OCI-LY3 (cell line): ENCODE results near the gene QRICH1.

ENCODE experiments used
- H2AFZ ChIP-seq: fragments of 200-600, 300-600 bp; shearing (Covaris generic); 2 replicates; pipeline ENCODE4 v1.6.0; 2014; ENCODE audit warnings: antibody characterized with exemption, low read depth, low read length
- H3K27ac ChIP-seq: fragments of 200-600, 300-600 bp; sonication (generic); 2 replicates; pipeline ENCODE4 v1.5.1; 2014; ENCODE audit warnings: mild to moderate bottlenecking, low read length, moderate library complexity, mixed read lengths
- H3K27me3 ChIP-seq: fragments of 200-600, 300-600 bp; sonication (generic); 2 replicates; pipeline ENCODE4 v1.6.1; 2014; ENCODE audit warnings: low read depth, low read length, mixed read lengths
- H3K36me3 ChIP-seq: fragments of 200-600, 300-600 bp; sonication (generic); replicated peaks from 2 replicates; pipeline ENCODE3; 2014; ENCODE audit warnings: low read depth, low read length, mixed read lengths
- H3K4me1 ChIP-seq: fragments of 300-600, 200-600 bp; sonication (generic); 2 replicates; pipeline ENCODE4 v1.6.1; 2014; ENCODE audit warnings: low read length, mixed read lengths
- H3K4me2 ChIP-seq: fragments of 200-600, 300-600 bp; sonication (generic); 2 replicates; pipeline ENCODE4 v1.6.1; 2014; ENCODE audit warnings: low read length, mixed read lengths
- H3K4me3 ChIP-seq: fragments of 300-600, 200-600 bp; sonication (generic); 2 replicates; pipeline ENCODE4 v1.5.1; 2014; ENCODE audit warnings: antibody characterized with exemption, mild to moderate bottlenecking, low read length, moderate library complexity
- H3K79me2 ChIP-seq: fragments of 300-600, 200-600 bp; shearing (Covaris generic); 2 replicates; pipeline ENCODE4 v1.6.1; 2014; ENCODE audit warnings: mild to moderate bottlenecking, low read length, mixed read lengths
- H3K9ac ChIP-seq: fragments of 300-600, 200-600 bp; shearing (Covaris generic); 2 replicates; pipeline ENCODE4 v1.6.0; 2014; ENCODE audit warnings: mild to moderate bottlenecking, low read length, moderate library complexity
- H3K9me3 ChIP-seq: fragments of 200-600, 300-600 bp; shearing (Covaris generic); 2 replicates; pipeline ENCODE4 v1.6.1; 2014; ENCODE audit warnings: low read length, mixed read lengths; ENCODE audit not compliant: insufficient read depth
- H4K20me1 ChIP-seq: fragments of 200-600, 300-600 bp; sonication (generic); 2 replicates; pipeline ENCODE4 v1.6.1; 2016; ENCODE audit warnings: low read length, mixed read lengths; ENCODE audit not compliant: insufficient read depth
- EZH2phosphoT487 ChIP-seq: fragments of 200-600 bp; shearing (Covaris generic); IDR thresholded peaks from 2 replicates; pipeline ENCODE4 v1.6.1; 2018; ENCODE audit warnings: antibody characterized with exemption, mixed run types, low read depth
- TF ChIP-seq, protein P1 (sequence below): fragments of 200-600, 300-600 bp; sonication (generic); IDR thresholded peaks from 2 replicates; pipeline ENCODE4 v1.5.1; 2014; ENCODE audit warnings: antibody characterized with exemption, low read length, low read depth

QRICH1 gene

DNA sequence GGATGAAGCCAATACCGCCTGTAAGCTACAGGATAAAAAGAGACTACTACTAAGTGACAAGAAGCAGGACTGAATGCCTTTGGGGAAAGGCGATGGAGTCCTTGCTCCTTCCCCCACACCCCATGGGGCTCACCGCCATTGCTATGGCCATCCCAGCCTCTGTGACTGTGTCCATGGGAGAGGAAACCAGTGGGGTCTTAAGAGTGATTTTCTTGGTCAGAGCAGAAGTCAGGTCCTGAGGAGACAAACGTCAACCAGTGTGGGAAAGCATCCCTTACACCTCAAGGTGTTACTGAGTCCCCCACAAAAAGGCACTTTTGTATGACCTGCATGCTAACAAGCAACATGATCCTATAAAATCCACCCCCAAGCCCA lies 65.6 kb downstream of the QRICH1 start:
- Histone ChIP-seq H4K20me1 (no peaks in the 10 kb centered on the region), H3K27ac (peak overlapping the region; percentile 54), H3K4me1 (peaks cover 18% of the 10 kb centered on the region), H2AFZ (no peak overlapping the region), H3K9ac (peak overlapping the region; percentile 95), H3K79me2 (peaks cover 59% of the 10 kb centered on the region), H3K27me3 (no peaks in the 10 kb centered on the region), H3K4me2 (peak overlapping the region; percentile 93), H3K4me3 (peak overlapping the region; percentile 88), H3K9me3 (no peaks in the 10 kb centered on the region), H3K36me3 (peaks cover 78% of the 10 kb centered on the region)
- no peak for TF ChIP-seq EZH2phosphoT487

DNA sequence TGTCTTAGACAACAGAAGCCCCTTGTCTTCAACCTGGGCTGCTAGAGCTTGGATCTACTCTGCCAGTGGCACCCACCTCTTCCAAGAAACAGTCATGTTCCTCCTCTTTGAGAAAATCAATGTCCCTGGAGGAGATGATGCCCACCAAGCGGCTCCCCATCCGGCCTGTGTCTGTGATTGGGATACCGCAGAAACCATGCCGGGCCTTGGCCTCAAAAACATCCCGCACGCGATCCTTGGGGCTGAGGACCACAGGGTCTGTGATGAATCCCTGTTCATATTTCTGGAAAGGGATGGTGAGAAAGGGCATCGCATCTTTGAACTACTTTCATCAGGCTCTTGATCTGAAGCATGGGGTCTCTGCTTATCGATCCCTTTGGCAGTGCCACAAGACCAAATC lies 66.2 kb downstream of the QRICH1 start:
- H3K36me3 ChIP-seq = peaks cover 77% of the 10 kb centered on the region
- peak overlapping the region; percentile 95; the same call in 1 of the 2 replicates for H3K9ac ChIP-seq
- H3K27me3 ChIP-seq = no peaks in the 10 kb centered on the region
- peak overlapping the region; percentile 88; the same call in 1 of the 2 replicates for H3K4me3 ChIP-seq
- peaks cover 24% of the 10 kb centered on the region for H3K4me1 ChIP-seq
- H3K27ac ChIP-seq = no peak overlapping the region
- TF ChIP-seq EZH2phosphoT487 = no peak
- TF ChIP-seq, protein P1, sequence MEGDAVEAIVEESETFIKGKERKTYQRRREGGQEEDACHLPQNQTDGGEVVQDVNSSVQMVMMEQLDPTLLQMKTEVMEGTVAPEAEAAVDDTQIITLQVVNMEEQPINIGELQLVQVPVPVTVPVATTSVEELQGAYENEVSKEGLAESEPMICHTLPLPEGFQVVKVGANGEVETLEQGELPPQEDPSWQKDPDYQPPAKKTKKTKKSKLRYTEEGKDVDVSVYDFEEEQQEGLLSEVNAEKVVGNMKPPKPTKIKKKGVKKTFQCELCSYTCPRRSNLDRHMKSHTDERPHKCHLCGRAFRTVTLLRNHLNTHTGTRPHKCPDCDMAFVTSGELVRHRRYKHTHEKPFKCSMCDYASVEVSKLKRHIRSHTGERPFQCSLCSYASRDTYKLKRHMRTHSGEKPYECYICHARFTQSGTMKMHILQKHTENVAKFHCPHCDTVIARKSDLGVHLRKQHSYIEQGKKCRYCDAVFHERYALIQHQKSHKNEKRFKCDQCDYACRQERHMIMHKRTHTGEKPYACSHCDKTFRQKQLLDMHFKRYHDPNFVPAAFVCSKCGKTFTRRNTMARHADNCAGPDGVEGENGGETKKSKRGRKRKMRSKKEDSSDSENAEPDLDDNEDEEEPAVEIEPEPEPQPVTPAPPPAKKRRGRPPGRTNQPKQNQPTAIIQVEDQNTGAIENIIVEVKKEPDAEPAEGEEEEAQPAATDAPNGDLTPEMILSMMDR = no peak
- H2AFZ ChIP-seq = no peak overlapping the region
- no peaks in the 10 kb centered on the region for H3K9me3 ChIP-seq
- peaks cover 66% of the 10 kb centered on the region for H3K79me2 ChIP-seq
- no peaks in the 10 kb centered on the region for H4K20me1 ChIP-seq
- peak overlapping the region; percentile 93 for H3K4me2 ChIP-seq

DNA sequence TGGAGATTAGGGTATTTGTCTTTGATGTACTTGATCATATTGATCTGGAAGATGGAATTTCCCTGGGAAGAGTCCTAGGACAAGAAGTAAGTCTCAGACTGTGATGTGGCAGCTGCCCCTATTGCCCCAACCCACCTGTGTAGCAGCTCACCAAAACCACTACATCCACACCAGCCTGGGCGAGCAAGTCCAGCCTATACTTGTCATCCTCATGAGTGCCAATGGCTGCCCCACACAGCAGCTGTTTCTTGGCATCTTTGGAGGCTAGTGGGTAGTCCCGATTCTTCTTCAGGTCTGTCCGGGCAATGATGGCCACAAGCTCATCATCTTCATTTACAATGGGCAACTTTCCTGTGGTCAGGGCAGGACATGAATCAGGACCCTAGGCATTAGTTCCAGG lies 67.3 kb downstream of the QRICH1 start:
- H3K4me3 ChIP-seq = no peak overlapping the region
- H3K27ac ChIP-seq = no peak overlapping the region
- H3K27me3 ChIP-seq = no peaks in the 10 kb centered on the region
- no peak for TF ChIP-seq EZH2phosphoT487
- TF ChIP-seq, protein P1 = no peak
- H3K36me3 ChIP-seq = peaks cover 68% of the 10 kb centered on the region
- no peaks in the 10 kb centered on the region for H4K20me1 ChIP-seq
- peaks cover 24% of the 10 kb centered on the region for H3K4me1 ChIP-seq
- H2AFZ ChIP-seq = no peak overlapping the region
- H3K9ac ChIP-seq = no peak overlapping the region
- peaks cover 72% of the 10 kb centered on the region for H3K79me2 ChIP-seq
- H3K9me3 ChIP-seq = no peaks in the 10 kb centered on the region
- H3K4me2 ChIP-seq = no peak overlapping the region

DNA sequence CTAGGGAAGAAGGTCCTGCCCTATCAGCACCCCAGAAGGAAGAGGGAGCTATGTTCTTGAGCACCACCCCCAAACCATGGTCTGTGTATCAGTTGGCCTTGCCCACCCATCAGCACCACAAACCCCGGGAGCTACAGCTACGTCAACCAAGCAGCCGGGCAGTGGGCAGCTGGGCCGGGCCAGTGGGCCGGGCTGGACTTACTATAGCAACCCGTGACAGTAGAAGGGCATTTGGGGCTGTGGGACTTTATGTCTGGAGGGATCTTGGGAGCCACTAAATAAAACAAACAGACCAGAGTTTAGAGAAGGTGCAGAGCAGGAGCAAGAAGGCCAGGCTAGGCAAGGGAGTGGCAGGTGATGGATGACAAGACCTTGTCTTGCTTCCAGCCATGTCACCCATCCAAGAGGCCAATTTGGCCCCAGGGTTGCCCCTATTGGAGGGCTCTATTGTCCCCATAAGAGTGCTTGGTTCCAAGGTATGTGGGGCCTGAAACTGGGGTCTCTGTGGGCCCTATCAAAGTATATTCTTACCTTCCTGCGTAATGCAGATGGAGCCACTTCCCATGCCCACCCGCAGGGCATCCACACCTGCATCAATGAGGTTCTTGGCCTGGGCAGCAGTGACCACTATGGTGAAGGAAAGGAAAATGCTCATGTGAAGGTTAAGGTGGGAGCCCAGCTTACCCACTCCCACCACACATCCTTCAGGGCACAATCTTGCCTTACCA lies 67.9 kb downstream of the QRICH1 start:
- H3K27ac ChIP-seq = no peak overlapping the region
- TF ChIP-seq, protein P1 = no peak
- no peak for TF ChIP-seq EZH2phosphoT487
- H3K36me3 ChIP-seq = peaks cover 64% of the 10 kb centered on the region
- no peak overlapping the region for H3K4me3 ChIP-seq
- peaks cover 24% of the 10 kb centered on the region for H3K4me1 ChIP-seq
- no peak overlapping the region for H3K4me2 ChIP-seq
- H4K20me1 ChIP-seq = no peaks in the 10 kb centered on the region
- H3K79me2 ChIP-seq = peaks cover 76% of the 10 kb centered on the region
- H2AFZ ChIP-seq = no peak overlapping the region
- no peak overlapping the region for H3K9ac ChIP-seq
- no peaks in the 10 kb centered on the region for H3K9me3 ChIP-seq
- H3K27me3 ChIP-seq = no peaks in the 10 kb centered on the region
